HEK293 (cell line): ENCODE measurements around the gene ILDR1.
"Not testable (repeated sequence)": the region's sequence is repeated elsewhere in the genome, so short reads cannot be mapped to it uniquely, and the experiment has no call there.

Experiments
- ZNF37A ChIP-seq: fragments of 450-650 bp; IDR thresholded peaks from 2 replicates; pipeline ENCODE4 v1.5.1; 2018; ENCODE audit warnings: missing biosample characterization, missing genetic modification characterization
- TF ChIP-seq, protein P1 (sequence below): fragments of 450-650 bp; formaldehyde crosslinking; conservative IDR thresholded peaks from 2 replicates; pipeline ENCODE4 v1.5.1; 2016; ENCODE audit warnings: low read depth, missing biosample characterization, missing genetic modification characterization
- TF ChIP-seq, protein P2 (sequence below): fragments of 450-650 bp; formaldehyde crosslinking; IDR thresholded peaks from 2 replicates; pipeline ENCODE4 v1.5.1; 2016; ENCODE audit warnings: missing biosample characterization, missing genetic modification characterization

DNA sequence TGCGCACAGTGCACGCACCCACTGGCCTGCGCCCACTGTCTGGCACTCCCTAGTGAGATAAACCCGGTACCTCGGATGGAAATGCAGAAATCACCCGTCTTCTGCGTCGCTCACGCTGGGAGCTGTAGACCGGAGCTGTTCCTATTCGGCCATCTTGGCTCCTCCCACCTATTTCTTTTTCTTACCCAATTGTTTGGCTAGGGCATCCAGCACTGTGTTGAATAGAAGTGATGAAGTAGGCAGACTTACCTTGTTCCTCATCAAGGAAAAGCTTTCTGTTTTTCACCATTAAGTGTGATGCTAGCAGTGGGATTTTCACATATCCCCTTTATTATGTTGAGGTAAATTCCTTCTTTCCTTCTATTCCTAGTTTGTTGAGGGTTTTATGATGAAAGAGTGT, 25.7 kb upstream of the ILDR1 start:
- TF ChIP-seq, protein P1, sequence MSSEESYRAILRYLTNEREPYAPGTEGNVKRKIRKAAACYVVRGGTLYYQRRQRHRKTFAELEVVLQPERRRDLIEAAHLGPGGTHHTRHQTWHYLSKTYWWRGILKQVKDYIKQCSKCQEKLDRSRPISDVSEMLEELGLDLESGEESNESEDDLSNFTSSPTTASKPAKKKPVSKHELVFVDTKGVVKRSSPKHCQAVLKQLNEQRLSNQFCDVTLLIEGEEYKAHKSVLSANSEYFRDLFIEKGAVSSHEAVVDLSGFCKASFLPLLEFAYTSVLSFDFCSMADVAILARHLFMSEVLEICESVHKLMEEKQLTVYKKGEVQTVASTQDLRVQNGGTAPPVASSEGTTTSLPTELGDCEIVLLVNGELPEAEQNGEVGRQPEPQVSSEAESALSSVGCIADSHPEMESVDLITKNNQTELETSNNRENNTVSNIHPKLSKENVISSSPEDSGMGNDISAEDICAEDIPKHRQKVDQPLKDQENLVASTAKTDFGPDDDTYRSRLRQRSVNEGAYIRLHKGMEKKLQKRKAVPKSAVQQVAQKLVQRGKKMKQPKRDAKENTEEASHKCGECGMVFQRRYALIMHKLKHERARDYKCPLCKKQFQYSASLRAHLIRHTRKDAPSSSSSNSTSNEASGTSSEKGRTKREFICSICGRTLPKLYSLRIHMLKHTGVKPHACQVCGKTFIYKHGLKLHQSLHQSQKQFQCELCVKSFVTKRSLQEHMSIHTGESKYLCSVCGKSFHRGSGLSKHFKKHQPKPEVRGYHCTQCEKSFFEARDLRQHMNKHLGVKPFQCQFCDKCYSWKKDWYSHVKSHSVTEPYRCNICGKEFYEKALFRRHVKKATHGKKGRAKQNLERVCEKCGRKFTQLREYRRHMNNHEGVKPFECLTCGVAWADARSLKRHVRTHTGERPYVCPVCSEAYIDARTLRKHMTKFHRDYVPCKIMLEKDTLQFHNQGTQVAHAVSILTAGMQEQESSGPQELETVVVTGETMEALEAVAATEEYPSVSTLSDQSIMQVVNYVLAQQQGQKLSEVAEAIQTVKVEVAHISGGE (tag by site-specific recombination) = not testable (repeated sequence)
- TF ChIP-seq ZNF37A (tag by site-specific recombination) = not testable (repeated sequence)
- TF ChIP-seq, protein P2, sequence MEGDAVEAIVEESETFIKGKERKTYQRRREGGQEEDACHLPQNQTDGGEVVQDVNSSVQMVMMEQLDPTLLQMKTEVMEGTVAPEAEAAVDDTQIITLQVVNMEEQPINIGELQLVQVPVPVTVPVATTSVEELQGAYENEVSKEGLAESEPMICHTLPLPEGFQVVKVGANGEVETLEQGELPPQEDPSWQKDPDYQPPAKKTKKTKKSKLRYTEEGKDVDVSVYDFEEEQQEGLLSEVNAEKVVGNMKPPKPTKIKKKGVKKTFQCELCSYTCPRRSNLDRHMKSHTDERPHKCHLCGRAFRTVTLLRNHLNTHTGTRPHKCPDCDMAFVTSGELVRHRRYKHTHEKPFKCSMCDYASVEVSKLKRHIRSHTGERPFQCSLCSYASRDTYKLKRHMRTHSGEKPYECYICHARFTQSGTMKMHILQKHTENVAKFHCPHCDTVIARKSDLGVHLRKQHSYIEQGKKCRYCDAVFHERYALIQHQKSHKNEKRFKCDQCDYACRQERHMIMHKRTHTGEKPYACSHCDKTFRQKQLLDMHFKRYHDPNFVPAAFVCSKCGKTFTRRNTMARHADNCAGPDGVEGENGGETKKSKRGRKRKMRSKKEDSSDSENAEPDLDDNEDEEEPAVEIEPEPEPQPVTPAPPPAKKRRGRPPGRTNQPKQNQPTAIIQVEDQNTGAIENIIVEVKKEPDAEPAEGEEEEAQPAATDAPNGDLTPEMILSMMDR (tag by site-specific recombination) = not testable (repeated sequence)
